Stimulated activated CD4-positive, alpha-beta T cell treated with anti-CD3 and anti-CD28 coated beads, TNF-alpha, amount 100 ng/mL, for 1 hour (primary cell): Measurements from ENCODE around the gene ORC3.
"Not testable (repeated sequence)": the region's sequence is repeated elsewhere in the genome, so short reads cannot be mapped to it uniquely, and the experiment has no call there.

Experiments used
- DNase-seq, 3 donors: peaks; one replicate each; pipeline ENCODE4 v3.0.0-alpha.2; 2020; ENCODE audit warnings: low read depth in 3 of 3, low spot score in 1 of 3

ORC3 gene

GRCh38 chr6:87692086-87692485 lies 102.2 kb downstream of the ORC3 start:
- DNase-seq: no peak

GRCh38 chr6:87696817-87697216 lies 106.9 kb downstream of the ORC3 start:
- DNase-seq: not testable (repeated sequence)

GRCh38 chr6:87697581-87698546 lies 107.9 kb downstream of the ORC3 start:
- DNase-seq: no peak

- no peak for DNase-seq
Measured at GRCh38 chr6:87698547-87699006, 108.6 kb downstream of the ORC3 start.

GRCh38 chr6:87699576-87699975 lies 109.6 kb downstream of the ORC3 start:
- DNase-seq: no peak

GRCh38 chr6:87700397-87701343 lies 110.7 kb downstream of the ORC3 start:
- peak in 1 of 3 donors; percentile 7 for DNase-seq

- peak in 1 of 3 donors; percentile 20 for DNase-seq
Measured at GRCh38 chr6:87701344-87701675, 111.4 kb downstream of the ORC3 start.

GRCh38 chr6:87701676-87702588 lies 112.0 kb downstream of the ORC3 start, which contains the start of gene AKIRIN2:
TSS of gene AKIRIN2 (minus strand) at chr6:87702233. CDS start at chr6:87701684, 549 bp downstream.
- DNase-seq: peak; percentile 90 to 95 (median 90)

GRCh38 chr6:87702589-87702945 lies 112.6 kb downstream of the ORC3 start:
- no peak for DNase-seq

GRCh38 chr6:87703039-87703438 lies 113.1 kb downstream of the ORC3 start:
- not testable (repeated sequence) for DNase-seq

- no peak for DNase-seq
Measured at GRCh38 chr6:87705070-87705691, 115.2 kb downstream of the ORC3 start.

- no peak for DNase-seq
Measured at GRCh38 chr6:87706187-87706966, 116.4 kb downstream of the ORC3 start.

GRCh38 chr6:87708581-87709427 lies 118.9 kb downstream of the ORC3 start:
- DNase-seq: not testable (repeated sequence)

- no peak for DNase-seq
Measured at GRCh38 chr6:87710090-87710489, 120.2 kb downstream of the ORC3 start.

- DNase-seq: not testable (repeated sequence)
Measured at GRCh38 chr6:87712713-87713112, 122.8 kb downstream of the ORC3 start.

- DNase-seq: no peak
Measured at GRCh38 chr6:87714093-87714842, 124.3 kb downstream of the ORC3 start.
